ENCODE results near the gene SORBS1.
"Not testable (repeated sequence)": the region's sequence is repeated elsewhere in the genome, so short reads cannot be mapped to it uniquely, and the experiment has no call there.

The SORBS1 gene

DNA sequence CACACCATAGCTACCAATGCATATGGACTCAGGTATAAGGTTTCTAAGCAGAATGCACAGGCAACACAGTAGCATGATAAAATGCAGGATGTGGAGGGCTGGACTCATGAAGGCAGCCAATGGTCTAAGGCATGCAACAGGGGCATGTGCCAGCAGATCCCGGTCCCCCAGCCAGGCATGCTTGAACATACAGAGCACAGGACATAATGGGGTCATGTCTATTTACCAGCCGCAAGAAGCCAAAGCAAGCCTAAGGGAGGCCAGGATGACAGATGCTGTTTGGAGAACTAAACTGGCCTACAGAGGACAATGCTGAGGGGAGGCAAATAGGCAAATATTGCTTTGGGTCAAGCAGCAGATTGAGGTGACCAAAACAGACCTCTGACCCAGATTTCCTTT, 210.3 kb downstream of the SORBS1 start:
- TF ChIP-seq, protein P1, sequence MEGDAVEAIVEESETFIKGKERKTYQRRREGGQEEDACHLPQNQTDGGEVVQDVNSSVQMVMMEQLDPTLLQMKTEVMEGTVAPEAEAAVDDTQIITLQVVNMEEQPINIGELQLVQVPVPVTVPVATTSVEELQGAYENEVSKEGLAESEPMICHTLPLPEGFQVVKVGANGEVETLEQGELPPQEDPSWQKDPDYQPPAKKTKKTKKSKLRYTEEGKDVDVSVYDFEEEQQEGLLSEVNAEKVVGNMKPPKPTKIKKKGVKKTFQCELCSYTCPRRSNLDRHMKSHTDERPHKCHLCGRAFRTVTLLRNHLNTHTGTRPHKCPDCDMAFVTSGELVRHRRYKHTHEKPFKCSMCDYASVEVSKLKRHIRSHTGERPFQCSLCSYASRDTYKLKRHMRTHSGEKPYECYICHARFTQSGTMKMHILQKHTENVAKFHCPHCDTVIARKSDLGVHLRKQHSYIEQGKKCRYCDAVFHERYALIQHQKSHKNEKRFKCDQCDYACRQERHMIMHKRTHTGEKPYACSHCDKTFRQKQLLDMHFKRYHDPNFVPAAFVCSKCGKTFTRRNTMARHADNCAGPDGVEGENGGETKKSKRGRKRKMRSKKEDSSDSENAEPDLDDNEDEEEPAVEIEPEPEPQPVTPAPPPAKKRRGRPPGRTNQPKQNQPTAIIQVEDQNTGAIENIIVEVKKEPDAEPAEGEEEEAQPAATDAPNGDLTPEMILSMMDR (IDR thresholded peaks at IDR 0.05): no peak
- H3K27ac ChIP-seq: peak overlapping the region in 1 of 2 donors; percentile 76
- no peak overlapping the region for H3K4me3 ChIP-seq
- no peak for DNase-seq (ENCODE audit: low spot score)

DNA sequence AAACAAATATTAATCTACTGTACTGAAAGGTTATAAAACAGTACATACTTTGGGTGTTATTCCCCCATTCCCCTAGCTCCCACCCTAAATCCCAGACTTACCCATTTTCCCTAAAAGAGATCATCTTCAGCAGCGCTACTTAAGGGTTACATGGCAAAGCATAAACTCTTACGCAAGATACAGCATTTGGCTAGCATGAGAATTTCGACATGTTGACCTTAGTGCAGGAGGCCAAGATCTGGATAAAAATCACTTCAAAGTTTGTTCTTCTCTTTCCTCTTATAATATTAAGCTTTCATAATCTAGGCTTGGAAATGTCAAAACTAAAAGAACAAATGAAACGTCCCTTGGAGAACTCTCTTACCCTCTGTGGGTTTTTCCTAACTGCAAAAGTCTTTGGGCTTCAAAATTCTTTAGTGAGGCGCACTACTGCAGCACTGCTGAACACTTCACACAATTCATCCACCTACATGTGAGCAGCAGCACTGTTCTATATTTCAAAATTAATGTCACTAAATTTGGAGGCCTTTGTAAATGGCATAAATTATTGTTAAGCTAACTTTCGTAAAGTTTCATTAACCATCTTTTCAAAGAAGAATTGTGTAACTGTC, 210.8 kb downstream of the SORBS1 start:
- H3K27ac ChIP-seq: peak overlapping the region in 1 of 2 donors; percentile 76
- H3K4me3 ChIP-seq: no peak overlapping the region
- no peak for DNase-seq (ENCODE audit: low spot score)
- TF ChIP-seq, protein P1 (IDR thresholded peaks at IDR 0.05): no peak

DNA sequence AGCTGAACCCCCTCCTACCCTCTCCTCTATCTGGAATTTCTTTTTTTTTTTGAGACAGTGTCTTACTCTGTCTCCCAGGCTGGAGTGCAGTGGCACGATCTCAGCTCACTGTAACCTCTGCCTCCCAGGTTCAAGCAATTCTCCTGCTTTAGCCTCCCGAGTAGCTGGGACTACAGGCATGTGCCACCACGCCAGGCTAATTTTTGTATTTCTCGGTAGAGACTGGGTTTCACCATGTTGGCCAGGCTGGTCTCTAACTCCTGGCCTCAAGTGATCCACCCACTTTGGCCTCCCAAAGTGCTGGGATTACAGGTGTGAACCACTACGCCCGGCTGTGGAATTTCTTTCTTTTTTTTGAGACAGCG, 213.8 kb downstream of the SORBS1 start:
- not testable (repeated sequence) for DNase-seq (ENCODE audit: low spot score); H3K4me3 ChIP-seq
- H3K27ac ChIP-seq: peak overlapping the region in 1 of 2 donors; percentile 7

DNA sequence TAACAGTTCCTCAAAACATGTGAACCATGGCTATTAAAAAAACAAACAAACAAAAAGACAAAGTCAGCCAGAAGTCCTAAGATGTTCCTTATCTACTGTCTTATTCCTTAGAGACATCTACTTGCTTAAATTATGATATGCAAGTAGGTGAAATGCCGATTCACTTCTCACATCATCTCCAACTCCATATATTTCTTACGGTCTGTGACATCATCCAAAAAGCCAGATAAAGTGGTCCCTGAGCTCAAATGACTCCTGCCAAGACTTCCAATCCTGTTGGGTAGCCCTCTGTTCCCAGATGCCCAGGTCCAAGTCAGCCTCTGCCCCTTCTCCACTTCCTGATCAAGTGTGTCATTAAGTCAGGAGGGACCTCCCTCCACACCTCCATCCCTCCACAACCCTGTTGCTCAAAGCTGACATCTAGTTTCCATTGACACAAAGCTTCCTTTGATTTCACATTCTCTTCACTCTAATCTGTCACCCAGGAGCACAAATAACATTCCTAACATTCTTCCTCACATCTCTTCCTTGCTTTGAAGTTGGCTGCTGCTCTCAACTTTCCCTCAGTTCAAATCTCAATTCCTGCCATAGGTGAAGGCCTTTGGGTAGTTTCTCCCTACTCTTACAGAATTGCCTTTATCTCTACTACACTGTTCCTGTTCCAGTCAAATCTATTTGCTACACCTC, 214.3 kb downstream of the SORBS1 start:
- Histone ChIP-seq H3K27ac (peak overlapping the region in 1 of 2 donors; percentile 26), H3K4me3 (no peak overlapping the region)
- TF ChIP-seq, protein P1 (IDR thresholded peaks at IDR 0.05): no peak
- DNase-seq (ENCODE audit: low spot score): no peak

DNA sequence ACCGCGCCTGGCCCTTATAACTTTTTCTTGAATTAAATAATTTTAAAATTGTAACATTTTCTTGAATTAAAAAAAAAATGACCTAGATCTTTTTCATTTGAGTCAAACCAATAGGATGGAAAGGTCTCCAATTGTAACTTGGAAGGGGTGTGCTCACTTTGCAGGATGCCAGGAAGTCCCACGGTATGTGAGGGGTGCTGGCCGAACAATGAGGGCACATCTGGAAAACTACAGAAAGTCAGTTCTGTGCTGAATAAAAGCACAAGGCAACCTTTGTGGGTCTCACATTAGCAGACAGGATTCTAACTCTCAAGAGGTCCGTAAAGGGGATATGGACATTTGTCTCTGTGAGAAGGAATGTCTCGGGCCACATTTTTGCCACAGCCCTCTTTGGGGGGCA, 217.6 kb downstream of the SORBS1 start:
- TF ChIP-seq, protein P1 (IDR thresholded peaks at IDR 0.05): no peak
- H3K27ac ChIP-seq: no peak overlapping the region
- no peak for DNase-seq (ENCODE audit: low spot score)
- no peak overlapping the region for H3K4me3 ChIP-seq

DNA sequence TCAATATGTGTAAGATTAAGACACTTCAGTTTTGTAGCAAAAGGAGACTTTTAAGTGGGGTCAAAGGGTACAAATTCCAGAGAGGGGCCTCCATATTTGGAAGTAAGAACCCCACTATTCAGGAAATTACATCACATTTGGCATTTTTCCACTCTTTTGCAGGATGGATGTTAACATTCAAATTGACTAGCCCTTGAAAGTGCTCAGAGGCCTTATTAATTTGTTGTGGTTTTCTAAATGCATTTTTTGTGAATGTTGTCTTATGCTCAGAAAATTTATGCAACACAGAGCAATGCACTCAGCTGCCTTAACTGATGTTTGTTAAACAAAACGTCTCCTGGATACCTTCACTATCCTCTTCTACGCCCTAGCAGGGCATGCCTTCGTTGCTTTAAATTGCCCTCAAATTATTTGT, 219.4 kb downstream of the SORBS1 start:
- H3K27ac ChIP-seq: peak overlapping the region in 1 of 2 donors; percentile 9
- DNase-seq (ENCODE audit: low spot score): no peak
- H3K4me3 ChIP-seq: no peak overlapping the region
- TF ChIP-seq, protein P1 (IDR thresholded peaks at IDR 0.05): no peak

DNA sequence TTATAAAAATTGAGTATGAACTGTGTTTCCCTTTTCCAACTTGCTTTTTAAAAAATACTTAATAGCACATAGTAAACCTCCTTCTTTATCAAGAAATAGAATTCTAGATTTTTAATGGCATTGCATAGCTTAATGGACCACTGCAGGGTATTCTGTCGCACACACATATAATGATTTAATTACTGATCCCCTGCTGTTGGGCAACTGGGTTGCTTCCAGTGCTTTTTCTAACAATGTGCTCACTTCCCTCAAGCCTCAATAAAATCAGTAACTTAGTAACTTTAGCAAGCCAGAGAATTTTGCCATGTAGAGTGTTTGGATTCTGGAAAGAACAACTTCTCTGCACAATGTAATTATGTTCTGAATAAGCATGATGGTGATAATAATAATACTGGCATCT, 221.3 kb downstream of the SORBS1 start:
- TF ChIP-seq, protein P1 (IDR thresholded peaks at IDR 0.05): no peak
- Histone ChIP-seq H3K27ac (no peak overlapping the region), H3K4me3 (no peak overlapping the region)
- no peak for DNase-seq (ENCODE audit: low spot score)

All from coronary artery (tissue), 2 donors.